HepG2 (cell line): Measurements from ENCODE around the gene GPS1. TPM values are rescaled to one million over a fixed set of nuclear protein-coding genes. Genes with fewer than 3 reads are reported as not detected.

Experiments
- EEA1 ChIP-seq: sonication (generic); formaldehyde crosslinking; IDR thresholded peaks from 2 replicates; pipeline ENCODE4 v1.5.1; 2020; ENCODE audit warnings: mild to moderate bottlenecking, missing genetic modification reagents, borderline replicate concordance
- ETV5 ChIP-seq: IDR thresholded peaks from 2 replicates; pipeline ENCODE4 v1.6.1; 2018; ENCODE audit warnings: missing biosample characterization, missing genetic modification reagents, inconsistent platforms, borderline replicate concordance
- GLI4 ChIP-seq: sonication (generic); formaldehyde crosslinking; IDR thresholded peaks from 2 replicates; pipeline ENCODE4 v1.5.1; 2020; ENCODE audit warnings: missing genetic modification reagents, mild to moderate bottlenecking, moderate library complexity, borderline replicate concordance
- GTF3A ChIP-seq: sonication (generic); formaldehyde crosslinking; conservative IDR thresholded peaks from 2 replicates; pipeline ENCODE4 v1.4.0; 2020; ENCODE audit warnings: mild to moderate bottlenecking, missing genetic modification reagents
- MED1 ChIP-seq: sonication (generic); formaldehyde crosslinking; IDR thresholded peaks from 2 replicates; pipeline ENCODE4 v1.4.0; 2020; ENCODE audit warnings: missing genetic modification reagents
- MIER2 ChIP-seq: IDR thresholded peaks from 2 replicates; pipeline ENCODE4 v1.6.1; 2016; ENCODE audit warnings: missing biosample characterization, missing genetic modification reagents
- MTA1 ChIP-seq: sonication (generic); formaldehyde crosslinking; IDR thresholded peaks from 2 replicates; pipeline ENCODE4 v1.4.0; 2020; ENCODE audit warnings: missing genetic modification reagents, mild to moderate bottlenecking, borderline replicate concordance
- NR1H2 ChIP-seq: sonication (generic); formaldehyde crosslinking; IDR thresholded peaks from 2 replicates; pipeline ENCODE4 v1.8.1; 2022; ENCODE audit warnings: low read depth, missing genetic modification reagents, borderline replicate concordance
- REPIN1 ChIP-seq: sonication (generic); formaldehyde crosslinking; IDR thresholded peaks from 2 replicates; pipeline ENCODE4 v1.8.0; 2022; ENCODE audit warnings: missing genetic modification reagents, low read depth, mild to moderate bottlenecking, borderline replicate concordance
- SMARCC2 ChIP-seq: fragments of 450-650 bp; IDR thresholded peaks from 2 replicates; pipeline ENCODE4 v1.6.1; 2017; ENCODE audit warnings: antibody characterized with exemption, mild to moderate bottlenecking
- TRIM24 ChIP-seq: sonication (generic); formaldehyde crosslinking; IDR thresholded peaks from 2 replicates; pipeline ENCODE4 v1.8.0; 2022; ENCODE audit warnings: mild to moderate bottlenecking, missing genetic modification reagents
- ZFP62 ChIP-seq: sonication (generic); formaldehyde crosslinking; IDR thresholded peaks from 2 replicates; pipeline ENCODE4 v1.4.0; 2020; ENCODE audit warnings: missing genetic modification reagents
- ZNF180 ChIP-seq: sonication (generic); formaldehyde crosslinking; IDR thresholded peaks from 2 replicates; pipeline ENCODE4 v1.4.0; 2020; ENCODE audit warnings: low read depth, missing genetic modification reagents, borderline replicate concordance
- ZNF326 ChIP-seq: sonication (generic); formaldehyde crosslinking; IDR thresholded peaks from 2 replicates; pipeline ENCODE4 v1.4.0; 2020; ENCODE audit warnings: missing genetic modification reagents, borderline replicate concordance
- ZNF569 ChIP-seq: sonication (generic); formaldehyde crosslinking; IDR thresholded peaks from 2 replicates; pipeline ENCODE4 v1.5.0; 2020; ENCODE audit warnings: mild to moderate bottlenecking, missing genetic modification reagents, moderate library complexity, borderline replicate concordance
- ZNF773 ChIP-seq: sonication (generic); formaldehyde crosslinking; IDR thresholded peaks from 2 replicates; pipeline ENCODE4 v1.4.0; 2020; ENCODE audit warnings: missing genetic modification reagents, borderline replicate concordance
- ZNF790 ChIP-seq: sonication (generic); formaldehyde crosslinking; IDR thresholded peaks from 2 replicates; pipeline ENCODE4 v1.8.0; 2022; ENCODE audit warnings: missing genetic modification reagents, mild to moderate bottlenecking, borderline replicate concordance
- polyA plus RNA-seq, 8 experiments: library from polyadenylated mRNA; depleted of rRNA in 3 of 8; stranded (reverse) in 7 of 8; unstranded in 1 of 8; fragments of >200 nt; fragmentation: Illumina TruSeq in 4 of 8; extraction: Trizol in 4 of 8; gene quantifications; 2 replicates each; pipeline versions ENCODE4 v1.2.1 to v1.2.3, GENCODE V29; 2011 to 2016; ENCODE audit warnings: low read depth in 4 of 8, missing spikeins in 1 of 8, mixed read lengths in 1 of 8; ENCODE audit not compliant: insufficient read depth in 1 of 8
- total RNA-seq, 5 experiments: library from RNA; depleted of rRNA; stranded (reverse); fragments of >200 nt; fragmentation: Illumina TruSeq; extraction: Trizol; gene quantifications; 2 replicates each; pipeline ENCODE4 v1.2.3, GENCODE V29; 2016; ENCODE audit warnings: low read depth in 1 of 5
- TF ChIP-seq, protein P1 (sequence below): sonication (generic); formaldehyde crosslinking; IDR thresholded peaks from 2 replicates; pipeline ENCODE4 v1.4.0; 2020; ENCODE audit warnings: mild to moderate bottlenecking, missing genetic modification reagents
- TF ChIP-seq, protein P2 (sequence below): sonication (generic); formaldehyde crosslinking; IDR thresholded peaks from 2 replicates; pipeline ENCODE4 v1.5.0; 2020; ENCODE audit warnings: mild to moderate bottlenecking, low read depth, missing genetic modification reagents, borderline replicate concordance
- TF ChIP-seq, protein P3 (sequence below): sonication (generic); formaldehyde crosslinking; IDR thresholded peaks from 2 replicates; pipeline ENCODE4 v1.4.0; 2020; ENCODE audit warnings: missing genetic modification reagents, borderline replicate concordance

GPS1 gene
- total and polyA plus RNA-seq, 2 of the 13 experiments (the other 11 are each of a cell fraction or from before 2014, with no cell fraction given), result 124 to 128 TPM

DNA sequence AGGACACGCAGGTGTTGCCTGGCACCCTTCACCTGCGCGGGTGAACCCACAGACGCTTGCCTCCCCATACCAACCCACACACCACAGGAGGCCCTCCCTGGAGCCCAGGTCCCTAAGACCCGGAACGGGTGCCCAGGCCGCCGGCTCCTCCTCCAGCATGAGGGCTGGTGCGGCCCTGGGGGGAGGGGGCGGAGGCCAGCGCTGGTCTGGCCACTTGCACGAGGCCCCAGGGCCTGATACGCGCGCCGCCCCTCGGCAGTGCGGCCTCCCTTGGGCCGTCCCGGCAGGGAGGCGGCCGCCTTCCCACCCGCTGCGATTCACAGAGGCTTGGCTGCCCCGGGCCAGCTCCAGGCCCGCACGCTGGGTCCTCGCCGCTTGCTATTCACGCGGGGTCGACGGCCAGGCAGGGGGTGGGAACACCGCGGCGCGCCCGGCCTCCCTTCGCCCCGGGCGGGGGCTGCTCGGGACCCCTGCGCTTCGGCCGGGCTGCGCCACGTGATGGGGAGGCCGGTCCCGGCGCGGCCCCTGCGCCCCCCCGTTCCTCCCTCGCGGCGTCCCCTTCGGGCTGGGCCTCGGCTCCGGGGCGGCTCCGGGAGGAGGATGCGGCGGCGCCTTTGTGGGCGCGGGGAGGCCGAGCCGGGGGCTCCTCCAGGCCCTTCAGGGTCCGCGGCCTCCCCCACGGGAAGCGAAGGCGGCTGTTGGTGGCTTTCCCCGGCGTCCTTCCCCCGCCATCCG is 45.7 kb downstream of the GPS1 start (continued):
- TF ChIP-seq, protein P1, sequence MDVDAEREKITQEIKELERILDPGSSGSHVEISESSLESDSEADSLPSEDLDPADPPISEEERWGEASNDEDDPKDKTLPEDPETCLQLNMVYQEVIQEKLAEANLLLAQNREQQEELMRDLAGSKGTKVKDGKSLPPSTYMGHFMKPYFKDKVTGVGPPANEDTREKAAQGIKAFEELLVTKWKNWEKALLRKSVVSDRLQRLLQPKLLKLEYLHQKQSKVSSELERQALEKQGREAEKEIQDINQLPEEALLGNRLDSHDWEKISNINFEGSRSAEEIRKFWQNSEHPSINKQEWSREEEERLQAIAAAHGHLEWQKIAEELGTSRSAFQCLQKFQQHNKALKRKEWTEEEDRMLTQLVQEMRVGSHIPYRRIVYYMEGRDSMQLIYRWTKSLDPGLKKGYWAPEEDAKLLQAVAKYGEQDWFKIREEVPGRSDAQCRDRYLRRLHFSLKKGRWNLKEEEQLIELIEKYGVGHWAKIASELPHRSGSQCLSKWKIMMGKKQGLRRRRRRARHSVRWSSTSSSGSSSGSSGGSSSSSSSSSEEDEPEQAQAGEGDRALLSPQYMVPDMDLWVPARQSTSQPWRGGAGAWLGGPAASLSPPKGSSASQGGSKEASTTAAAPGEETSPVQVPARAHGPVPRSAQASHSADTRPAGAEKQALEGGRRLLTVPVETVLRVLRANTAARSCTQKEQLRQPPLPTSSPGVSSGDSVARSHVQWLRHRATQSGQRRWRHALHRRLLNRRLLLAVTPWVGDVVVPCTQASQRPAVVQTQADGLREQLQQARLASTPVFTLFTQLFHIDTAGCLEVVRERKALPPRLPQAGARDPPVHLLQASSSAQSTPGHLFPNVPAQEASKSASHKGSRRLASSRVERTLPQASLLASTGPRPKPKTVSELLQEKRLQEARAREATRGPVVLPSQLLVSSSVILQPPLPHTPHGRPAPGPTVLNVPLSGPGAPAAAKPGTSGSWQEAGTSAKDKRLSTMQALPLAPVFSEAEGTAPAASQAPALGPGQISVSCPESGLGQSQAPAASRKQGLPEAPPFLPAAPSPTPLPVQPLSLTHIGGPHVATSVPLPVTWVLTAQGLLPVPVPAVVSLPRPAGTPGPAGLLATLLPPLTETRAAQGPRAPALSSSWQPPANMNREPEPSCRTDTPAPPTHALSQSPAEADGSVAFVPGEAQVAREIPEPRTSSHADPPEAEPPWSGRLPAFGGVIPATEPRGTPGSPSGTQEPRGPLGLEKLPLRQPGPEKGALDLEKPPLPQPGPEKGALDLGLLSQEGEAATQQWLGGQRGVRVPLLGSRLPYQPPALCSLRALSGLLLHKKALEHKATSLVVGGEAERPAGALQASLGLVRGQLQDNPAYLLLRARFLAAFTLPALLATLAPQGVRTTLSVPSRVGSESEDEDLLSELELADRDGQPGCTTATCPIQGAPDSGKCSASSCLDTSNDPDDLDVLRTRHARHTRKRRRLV, result no peak
- TF ChIP-seq ZNF326 (CRISPR knock-in tag), result no peak
- TF ChIP-seq GLI4 (CRISPR knock-in tag), result no peak
- TF ChIP-seq, protein P2, sequence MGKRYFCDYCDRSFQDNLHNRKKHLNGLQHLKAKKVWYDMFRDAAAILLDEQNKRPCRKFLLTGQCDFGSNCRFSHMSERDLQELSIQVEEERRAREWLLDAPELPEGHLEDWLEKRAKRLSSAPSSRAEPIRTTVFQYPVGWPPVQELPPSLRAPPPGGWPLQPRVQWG (CRISPR knock-in tag), result no peak
- peak; percentile 59; the same call in 1 of the 2 replicates for TF ChIP-seq ZNF773
- TF ChIP-seq REPIN1 (CRISPR knock-in tag), result no peak
- TF ChIP-seq ZNF569 (CRISPR knock-in tag), result no peak
- no peak for TF ChIP-seq NR1H2 (CRISPR knock-in tag)
- peak; percentile 46; the same call in 1 of the 2 replicates for TF ChIP-seq MTA1
- no peak; the same call in 1 of the 2 replicates for TF ChIP-seq ZNF790 (CRISPR knock-in tag)
- no peak for TF ChIP-seq ZFP62 (CRISPR knock-in tag)
- TF ChIP-seq, protein P3, sequence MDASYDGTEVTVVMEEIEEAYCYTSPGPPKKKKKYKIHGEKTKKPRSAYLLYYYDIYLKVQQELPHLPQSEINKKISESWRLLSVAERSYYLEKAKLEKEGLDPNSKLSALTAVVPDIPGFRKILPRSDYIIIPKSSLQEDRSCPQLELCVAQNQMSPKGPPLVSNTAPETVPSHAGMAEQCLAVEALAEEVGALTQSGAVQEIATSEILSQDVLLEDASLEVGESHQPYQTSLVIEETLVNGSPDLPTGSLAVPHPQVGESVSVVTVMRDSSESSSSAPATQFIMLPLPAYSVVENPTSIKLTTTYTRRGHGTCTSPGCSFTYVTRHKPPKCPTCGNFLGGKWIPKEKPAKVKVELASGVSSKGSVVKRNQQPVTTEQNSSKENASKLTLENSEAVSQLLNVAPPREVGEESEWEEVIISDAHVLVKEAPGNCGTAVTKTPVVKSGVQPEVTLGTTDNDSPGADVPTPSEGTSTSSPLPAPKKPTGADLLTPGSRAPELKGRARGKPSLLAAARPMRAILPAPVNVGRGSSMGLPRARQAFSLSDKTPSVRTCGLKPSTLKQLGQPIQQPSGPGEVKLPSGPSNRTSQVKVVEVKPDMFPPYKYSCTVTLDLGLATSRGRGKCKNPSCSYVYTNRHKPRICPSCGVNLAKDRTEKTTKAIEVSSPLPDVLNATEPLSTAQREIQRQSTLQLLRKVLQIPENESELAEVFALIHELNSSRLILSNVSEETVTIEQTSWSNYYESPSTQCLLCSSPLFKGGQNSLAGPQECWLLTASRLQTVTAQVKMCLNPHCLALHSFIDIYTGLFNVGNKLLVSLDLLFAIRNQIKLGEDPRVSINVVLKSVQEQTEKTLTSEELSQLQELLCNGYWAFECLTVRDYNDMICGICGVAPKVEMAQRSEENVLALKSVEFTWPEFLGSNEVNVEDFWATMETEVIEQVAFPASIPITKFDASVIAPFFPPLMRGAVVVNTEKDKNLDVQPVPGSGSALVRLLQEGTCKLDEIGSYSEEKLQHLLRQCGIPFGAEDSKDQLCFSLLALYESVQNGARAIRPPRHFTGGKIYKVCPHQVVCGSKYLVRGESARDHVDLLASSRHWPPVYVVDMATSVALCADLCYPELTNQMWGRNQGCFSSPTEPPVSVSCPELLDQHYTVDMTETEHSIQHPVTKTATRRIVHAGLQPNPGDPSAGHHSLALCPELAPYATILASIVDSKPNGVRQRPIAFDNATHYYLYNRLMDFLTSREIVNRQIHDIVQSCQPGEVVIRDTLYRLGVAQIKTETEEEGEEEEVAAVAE (CRISPR knock-in tag), result no peak
- TF ChIP-seq ZNF180, result 0 out of 2 replicates have a peak, but pooled peaks have one; percentile 75
- no peak for TF ChIP-seq GTF3A (CRISPR knock-in tag)
- TF ChIP-seq MIER2 (CRISPR knock-in tag), result no peak
- peak; percentile 56; the same call in 1 of the 2 replicates for TF ChIP-seq EEA1 (CRISPR knock-in tag)
- TF ChIP-seq ETV5, result no peak; the same call in 1 of the 2 replicates
- no peak for TF ChIP-seq TRIM24 (CRISPR knock-in tag)
- TF ChIP-seq SMARCC2, result no peak
- TF ChIP-seq MED1 (CRISPR knock-in tag), result no peak
